ENCODE data around the gene QPRT.
A peak's percentile ranks its signal among the peaks of the same experiment; 100 is the strongest.
"Not testable (repeated sequence)": the region's sequence is repeated elsewhere in the genome, so short reads cannot be mapped to it uniquely, and the experiment has no call there.

Gene QPRT

GRCh38 chr16:29678691-29679267 lies at the start of gene QPRT:
Gene QPRT, plus strand, starts transcription at chr16:29679180. Its CDS starts 18 bp downstream, at chr16:29679198.
- DNase-seq: no peak

DNA sequence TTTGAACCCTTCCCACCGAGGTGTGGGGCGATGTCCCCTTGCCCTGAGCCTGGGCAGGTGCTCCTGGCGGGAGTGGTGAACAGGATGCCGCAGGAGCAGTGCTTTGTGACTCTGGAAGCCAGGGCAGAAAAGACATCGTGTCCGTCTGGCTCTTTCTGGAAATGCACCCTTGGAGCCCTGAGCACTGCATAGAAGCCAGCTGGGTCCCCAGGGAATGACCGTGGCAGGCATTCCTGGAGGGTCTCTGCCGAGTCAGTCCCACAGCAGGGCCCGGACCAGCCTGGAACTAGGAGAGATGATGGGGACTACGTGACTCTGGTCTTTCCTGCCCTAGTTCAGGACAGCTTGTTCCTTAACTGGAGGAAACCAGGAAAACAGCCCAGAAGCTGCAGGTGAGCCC lies 49.7 kb upstream of the QPRT start:
- DNase-seq: not testable (repeated sequence)

- DNase-seq: not testable (repeated sequence)
These were observed 47.3 kb upstream of the QPRT start for GRCh38 chr16:29631658-29632057.

- DNase-seq: not testable (repeated sequence)
These were observed 43.1 kb upstream of the QPRT start for GRCh38 chr16:29635902-29636301.

- not testable (repeated sequence) for DNase-seq
These were observed 42.6 kb upstream of the QPRT start for GRCh38 chr16:29636368-29636767.

DNA sequence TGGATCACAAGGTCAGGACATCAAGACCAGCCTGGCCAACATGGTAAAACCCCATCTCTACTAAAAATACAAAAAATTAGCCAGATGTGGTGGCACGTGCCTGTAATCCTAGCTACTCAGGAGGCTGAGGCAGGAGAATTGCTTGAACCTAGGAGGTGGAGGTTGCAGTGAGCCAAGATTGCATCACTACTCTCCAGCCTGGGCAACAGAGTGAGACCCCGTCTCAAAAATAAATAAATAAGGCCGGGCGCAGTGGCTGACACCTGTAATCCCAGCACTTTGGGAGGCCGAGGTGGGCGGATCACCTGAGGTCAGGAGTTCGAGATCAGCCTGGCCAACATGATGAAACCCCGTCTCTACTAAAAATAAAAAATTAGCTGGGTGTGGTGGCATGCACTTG lies 40.2 kb upstream of the QPRT start:
- DNase-seq: not testable (repeated sequence)

- DNase-seq: peak; percentile 51
These were observed 37.4 kb upstream of the QPRT start for GRCh38 chr16:29641561-29641960.

DNA sequence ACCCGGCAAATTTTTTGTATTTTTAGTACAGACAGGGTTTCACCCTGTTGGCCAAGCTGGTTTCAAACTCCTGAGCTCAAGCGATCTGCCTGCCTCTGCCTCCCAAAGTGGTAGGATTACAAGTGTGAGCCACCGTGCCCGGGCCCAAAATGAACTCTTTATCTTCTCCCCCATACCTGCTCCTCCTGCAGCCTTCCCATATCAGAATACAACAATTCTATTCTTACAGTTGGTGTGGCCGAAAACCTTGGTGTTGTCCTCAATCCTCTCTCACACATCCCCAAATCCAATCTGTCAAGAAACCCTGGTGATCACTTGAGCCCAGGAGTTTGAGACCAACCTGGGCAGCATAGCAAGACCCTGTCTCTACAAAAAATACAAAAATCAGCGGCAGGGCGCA lies 35.4 kb upstream of the QPRT start:
- DNase-seq: no peak

GRCh38 chr16:29644338-29644857 lies 34.6 kb upstream of the QPRT start:
- no peak for DNase-seq

DNA sequence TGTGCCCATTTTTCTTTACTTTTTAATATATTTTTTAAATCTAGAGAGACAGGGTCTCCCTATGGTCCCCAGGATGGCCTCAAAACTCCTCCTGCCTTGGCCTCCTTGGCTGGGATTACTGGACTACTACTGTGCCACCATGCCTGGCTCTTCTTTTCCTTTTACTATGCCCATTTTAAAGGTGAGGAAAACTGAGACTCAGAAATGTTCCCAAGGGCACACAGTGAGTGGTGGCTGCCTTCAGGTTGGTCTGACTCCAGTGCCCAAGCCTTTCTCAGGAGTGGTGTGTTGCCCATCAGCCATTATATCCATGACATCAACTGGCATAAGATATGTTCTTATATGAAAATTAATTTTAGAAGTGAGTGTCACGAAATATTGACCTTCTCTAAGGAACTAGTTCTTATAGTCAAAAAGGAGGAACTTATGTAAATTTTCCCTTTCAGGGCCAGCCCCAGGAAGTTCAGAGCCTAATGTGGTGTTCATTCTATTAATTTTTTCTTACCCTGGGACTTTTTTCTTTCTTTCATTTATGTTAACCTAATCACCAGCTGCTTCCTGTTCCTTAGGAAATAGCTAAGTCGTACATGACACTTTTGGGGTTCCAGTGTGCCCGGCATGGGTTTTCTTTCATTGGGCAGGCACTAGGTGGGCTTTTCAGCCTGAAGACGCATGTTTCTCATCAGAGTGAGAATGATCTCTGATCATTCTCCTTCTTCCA lies 33.8 kb upstream of the QPRT start:
- DNase-seq: no peak

GRCh38 chr16:29645694-29646187 lies 33.2 kb upstream of the QPRT start:
- DNase-seq: peak; percentile 27

DNA sequence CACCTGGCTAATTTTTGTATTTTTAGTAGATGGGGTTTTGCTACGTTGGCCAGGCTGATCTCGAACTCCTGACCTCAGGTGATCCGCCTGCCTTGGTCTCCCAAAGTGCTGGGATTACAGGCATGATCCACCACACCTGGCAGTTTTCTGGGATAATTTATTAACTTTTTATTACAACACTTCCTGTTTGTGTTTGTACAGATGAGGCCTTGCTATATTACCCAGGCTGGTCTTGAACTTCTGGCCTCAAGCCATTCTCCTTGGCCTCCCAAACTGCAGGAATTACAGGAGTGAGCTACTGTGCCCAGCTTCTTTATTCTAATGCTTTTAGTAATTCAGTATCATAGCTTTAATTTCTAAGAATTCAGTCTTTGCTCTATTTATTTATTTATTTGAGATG lies 32.0 kb upstream of the QPRT start:
- DNase-seq: no peak

GRCh38 chr16:29649588-29650494 lies 29.1 kb upstream of the QPRT start:
- no peak for DNase-seq

- DNase-seq: no peak
These were observed 28.2 kb upstream of the QPRT start for GRCh38 chr16:29650771-29651170.

- DNase-seq: no peak
These were observed 27.1 kb upstream of the QPRT start for GRCh38 chr16:29651774-29652349.

- no peak for DNase-seq
These were observed 25.5 kb upstream of the QPRT start for GRCh38 chr16:29653471-29653870.

GRCh38 chr16:29653890-29654289 lies 25.1 kb upstream of the QPRT start:
- DNase-seq: not testable (repeated sequence)

- no peak for DNase-seq
These were observed 22.1 kb upstream of the QPRT start for GRCh38 chr16:29656688-29657523.

DNA sequence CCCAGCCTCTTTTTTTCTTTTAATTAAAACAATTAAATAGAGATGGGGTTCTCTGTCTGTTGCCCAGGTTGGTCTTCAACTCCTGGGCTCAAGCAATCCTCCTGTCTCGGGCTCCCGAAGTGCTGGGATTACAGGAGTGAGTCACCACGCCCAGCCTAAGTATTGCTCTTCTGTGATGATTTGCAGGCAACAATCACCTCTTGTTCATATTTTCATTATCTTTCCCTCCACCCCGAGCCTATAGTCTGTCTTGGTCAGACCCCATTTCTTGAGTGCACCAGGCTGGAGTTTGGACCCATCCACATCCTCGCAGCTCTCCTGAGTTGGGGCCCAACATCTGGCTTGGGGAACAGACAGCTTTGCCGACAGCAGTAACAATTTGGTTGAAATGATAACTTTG lies 20.3 kb upstream of the QPRT start:
- DNase-seq: no peak

DNA sequence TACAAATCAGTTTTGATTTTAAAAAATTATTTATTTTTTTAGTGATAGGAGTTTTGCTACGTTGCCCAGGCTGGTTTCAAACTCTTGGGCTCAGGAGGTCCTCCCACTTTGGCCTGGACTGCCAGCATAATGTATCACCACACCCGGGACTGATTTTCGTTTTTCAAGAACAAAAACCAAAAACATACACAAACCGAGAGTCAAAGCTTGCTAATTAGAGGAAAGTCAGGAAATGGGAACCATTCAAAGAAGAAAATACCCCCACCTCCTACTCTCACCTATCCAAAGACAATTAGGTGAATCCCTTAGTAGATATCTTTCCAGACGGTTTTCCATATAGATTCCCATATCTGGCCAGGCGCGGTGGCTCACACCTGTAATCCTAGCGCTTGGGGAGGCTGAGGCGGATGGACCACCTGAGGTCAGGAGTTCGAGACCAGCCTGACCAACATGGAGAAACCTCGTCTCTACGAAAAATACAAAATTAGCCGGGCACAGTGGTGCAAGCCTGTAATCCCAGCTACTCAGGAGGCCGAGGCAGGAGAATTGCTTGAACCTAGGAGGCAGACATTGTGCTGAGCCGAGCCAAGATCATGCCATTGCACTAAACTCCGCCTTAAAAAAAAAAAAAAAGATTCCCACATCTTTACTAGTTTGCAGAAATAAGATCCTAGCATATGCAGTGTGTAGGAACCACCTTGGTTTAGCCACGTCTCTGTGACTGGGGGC lies 16.8 kb upstream of the QPRT start:
- no peak for DNase-seq

DNA sequence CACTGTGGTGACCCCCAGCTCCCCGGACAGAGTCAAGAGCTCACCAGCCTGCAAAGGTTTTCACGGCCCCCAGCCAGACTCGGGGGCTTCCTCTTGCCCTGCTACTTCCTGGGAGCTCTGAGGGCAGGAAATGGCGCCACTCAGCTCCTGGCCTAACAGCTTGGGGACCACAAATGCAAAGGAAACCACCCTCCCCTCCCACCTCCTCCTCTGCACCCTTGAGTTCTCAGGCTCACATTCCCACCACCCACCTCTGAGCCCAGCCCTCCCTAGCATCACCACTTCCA lies 16.3 kb upstream of the QPRT start:
- DNase-seq: peak; percentile 58

All from CD4-positive, alpha-beta T cell treated with Interleukin-12 subunit alpha and Interleukin-12 subunit beta, for 1 hour (primary cell).